Testis (tissue), 2 donors: ENCODE measurements around the gene LRRC1.

Experiments
- CTCF ChIP-seq, 3 experiments: fragments of 450-650 bp in 2 of 3; fragments of 200-600 bp in 1 of 3; sonication (generic) in 1 of 3; IDR thresholded peaks; one replicate each; pipeline ENCODE4 v1.5.1; 2016 to 2019; ENCODE audit warnings: antibody characterized with exemption in 3 of 3, mild to moderate bottlenecking in 2 of 3, moderate library complexity in 1 of 3
- POLR2A ChIP-seq: fragments of 450-650 bp; IDR thresholded peaks from one replicate; pipeline ENCODE4 v1.6.1; 2017; ENCODE audit warnings: antibody characterized with exemption, mild to moderate bottlenecking, moderate library complexity

DNA sequence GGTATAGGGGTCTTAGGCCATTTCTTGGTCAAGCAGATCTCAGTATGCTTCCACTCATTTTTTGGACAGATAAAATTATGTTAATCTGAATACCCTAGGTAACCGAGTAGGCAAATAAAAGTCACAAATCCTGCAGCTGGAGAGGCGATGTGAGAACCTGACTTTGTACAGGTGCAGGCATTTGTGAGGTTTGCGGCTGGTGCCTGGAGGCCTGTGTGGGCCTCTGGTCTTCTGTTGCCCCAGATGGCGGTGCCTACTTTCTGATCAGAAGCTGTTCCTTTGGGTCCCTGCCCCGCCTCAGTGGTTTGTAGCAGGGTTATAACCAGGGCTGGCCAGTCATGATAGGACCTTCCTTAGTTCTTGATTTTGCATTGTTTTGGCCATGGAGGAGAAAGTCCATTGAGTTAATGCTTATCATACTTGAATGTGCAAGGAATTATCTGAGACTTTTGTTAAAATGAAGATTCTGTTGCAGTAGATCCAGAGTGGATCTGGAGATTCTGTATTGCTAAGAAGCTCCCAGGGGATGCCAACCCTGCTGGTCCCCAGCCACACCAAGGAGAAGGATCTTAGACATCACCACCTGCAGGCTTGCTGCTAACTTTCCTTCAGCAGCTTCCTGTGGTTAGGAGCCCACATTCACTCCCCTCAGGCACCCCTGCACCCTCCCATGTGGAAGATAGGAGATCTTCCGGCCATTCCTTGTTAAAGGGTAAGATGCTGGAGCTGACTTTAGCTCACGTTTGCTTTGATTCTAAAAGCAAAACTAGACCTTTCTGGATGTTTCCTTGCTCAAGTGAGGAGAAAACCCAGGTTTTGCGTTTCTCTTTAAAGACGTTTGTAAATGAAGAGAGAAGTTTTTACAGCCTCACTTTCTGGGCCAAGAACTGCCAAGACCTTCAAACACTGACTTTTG, 50.7 kb downstream of the LRRC1 start:
- TF ChIP-seq CTCF (IDR thresholded peaks at IDR 0.05) (no peak), POLR2A (no peak)
